MM.1S (cell line): ENCODE measurements around the gene C5AR2.

ENCODE experiments used
- DNase-seq: peaks from one replicate; pipeline ENCODE4 v3.0.0-alpha.2; 2015
- H2AFZ ChIP-seq: fragments of 300-600 bp; sonication (generic); 2 replicates; pipeline ENCODE4 v1.6.0; 2016; ENCODE audit warnings: antibody characterized with exemption, low read length
- H3F3A ChIP-seq: fragments of 300-600 bp; sonication (generic); 2 replicates; pipeline ENCODE4 v1.6.1; 2016; ENCODE audit warnings: mild to moderate bottlenecking, antibody characterized with exemption, low read length, moderate library complexity, mixed read lengths; ENCODE audit not compliant: insufficient read depth
- H3K27ac ChIP-seq: fragments of 300-600 bp; sonication (generic); 2 replicates; pipeline ENCODE4 v1.5.1; 2016; ENCODE audit warnings: mild to moderate bottlenecking, low read length
- H3K27me3 ChIP-seq: fragments of 300-600 bp; sonication (generic); replicated peaks from 2 replicates; pipeline ENCODE4 v1.6.0; 2016; ENCODE audit warnings: low read length; ENCODE audit not compliant: insufficient read depth
- H3K36me3 ChIP-seq: fragments of 300-600 bp; sonication (generic); replicated peaks from 2 replicates; pipeline ENCODE4 v1.6.1; 2016; ENCODE audit warnings: mild to moderate bottlenecking, low read length, mixed read lengths; ENCODE audit not compliant: insufficient read depth
- H3K4me1 ChIP-seq: fragments of 300-600 bp; sonication (generic); 2 replicates; pipeline ENCODE4 v1.6.1; 2016; ENCODE audit warnings: low read length, mixed read lengths
- H3K4me2 ChIP-seq: fragments of 300-600 bp; sonication (generic); 2 replicates; pipeline ENCODE4 v1.6.0; 2016; ENCODE audit warnings: low read depth, low read length
- H3K4me3 ChIP-seq: fragments of 300-600 bp; sonication (generic); 2 replicates; pipeline ENCODE4 v1.5.1; 2016; ENCODE audit warnings: low read length, mixed read lengths
- H3K79me2 ChIP-seq: fragments of 300-600 bp; sonication (generic); 2 replicates; pipeline ENCODE4 v1.6.1; 2016; ENCODE audit warnings: mixed run types, low read length, mixed read lengths
- H3K9ac ChIP-seq: fragments of 300-600 bp; sonication (generic); 2 replicates; pipeline ENCODE4 v1.6.1; 2016; ENCODE audit warnings: low read length, mixed read lengths
- H3K9me2 ChIP-seq: fragments of 300-600 bp; sonication (generic); replicated peaks from 2 replicates; pipeline ENCODE4 v1.6.1; 2016; ENCODE audit warnings: mild to moderate bottlenecking, low read length, mixed read lengths; ENCODE audit not compliant: insufficient read depth
- H3K9me3 ChIP-seq: fragments of 300-600 bp; sonication (generic); replicated peaks from 2 replicates; pipeline ENCODE4 v1.6.1; 2016; ENCODE audit warnings: mild to moderate bottlenecking, low read length, mixed read lengths; ENCODE audit not compliant: insufficient read depth
- H4K20me1 ChIP-seq: fragments of 300-600 bp; sonication (generic); 2 replicates; pipeline ENCODE4 v1.6.1; 2016; ENCODE audit warnings: mild to moderate bottlenecking, low read length, moderate library complexity, mixed read lengths; ENCODE audit not compliant: insufficient read depth
- CTCF ChIP-seq: fragments of 300-600 bp; sonication (generic); IDR thresholded peaks from 2 replicates; pipeline ENCODE4 v1.5.1; 2016; ENCODE audit warnings: antibody characterized with exemption, low read length, mixed read lengths
- EZH2 ChIP-seq: fragments of 300-600 bp; sonication (generic); optimal IDR thresholded peaks from 2 replicates; pipeline ENCODE3; 2017; ENCODE audit warnings: low read depth, mild to moderate bottlenecking, antibody characterized with exemption, low read length, mixed read lengths
- EZH2phosphoT487 ChIP-seq: fragments of 300-600 bp; sonication (generic); IDR thresholded peaks from 2 replicates; pipeline ENCODE4 v1.6.1; 2018; ENCODE audit warnings: antibody characterized with exemption, low read length

C5AR2 gene

GRCh38 chr19:47356900-47357299, 24.9 kb downstream of the C5AR2 start:
- Histone ChIP-seq H3K4me3 (no peak overlapping the region), H3K9ac (no peak overlapping the region), H3F3A (no peaks in the 10 kb centered on the region), H3K4me1 (no peaks in the 10 kb centered on the region), H3K9me2 (no peaks in the 10 kb centered on the region), H3K27ac (no peak overlapping the region), H4K20me1 (no peaks in the 10 kb centered on the region), H3K9me3 (no peaks in the 10 kb centered on the region), H3K36me3 (0 out of 2 replicates have a peak, but pooled peaks cover 5% of the 10 kb centered on the region), H3K4me2 (no peak overlapping the region), H2AFZ (no peak overlapping the region), H3K27me3 (no peaks in the 10 kb centered on the region), H3K79me2 (peaks cover 10% of the 10 kb centered on the region)
- no peak for DNase-seq
- TF ChIP-seq CTCF (no peak), EZH2 (no peak), EZH2phosphoT487 (no peak)

GRCh38 chr19:47357788-47358680, 26.1 kb downstream of the C5AR2 start:
- no peaks in the 10 kb centered on the region for H4K20me1 ChIP-seq
- no peaks in the 10 kb centered on the region for H3F3A ChIP-seq
- no peak overlapping the region for H3K4me2 ChIP-seq
- H3K79me2 ChIP-seq: peaks cover 4% of the 10 kb centered on the region; the same call in 1 of the 2 replicates
- H3K9ac ChIP-seq: no peak overlapping the region
- no peak overlapping the region for H3K27ac ChIP-seq
- H3K4me3 ChIP-seq: no peak overlapping the region
- H3K27me3 ChIP-seq: no peaks in the 10 kb centered on the region
- no peaks in the 10 kb centered on the region for H3K4me1 ChIP-seq
- no peaks in the 10 kb centered on the region for H3K9me3 ChIP-seq
- no peaks in the 10 kb centered on the region for H3K9me2 ChIP-seq
- DNase-seq: no peak
- no peak overlapping the region for H2AFZ ChIP-seq
- TF ChIP-seq CTCF: peak; percentile 26
- TF ChIP-seq EZH2: no peak
- no peak for TF ChIP-seq EZH2phosphoT487
- 0 out of 2 replicates have a peak, but pooled peaks cover 5% of the 10 kb centered on the region for H3K36me3 ChIP-seq

GRCh38 chr19:47358936-47359335, 27.0 kb downstream of the C5AR2 start:
- H2AFZ ChIP-seq: no peak overlapping the region
- no peaks in the 10 kb centered on the region for H3K9me2 ChIP-seq
- no peak overlapping the region for H3K9ac ChIP-seq
- no peak overlapping the region for H3K4me2 ChIP-seq
- H3K9me3 ChIP-seq: no peaks in the 10 kb centered on the region
- no peaks in the 10 kb centered on the region for H3K4me1 ChIP-seq
- H4K20me1 ChIP-seq: no peaks in the 10 kb centered on the region
- H3F3A ChIP-seq: no peaks in the 10 kb centered on the region
- H3K27me3 ChIP-seq: no peaks in the 10 kb centered on the region
- no peak overlapping the region for H3K4me3 ChIP-seq
- H3K27ac ChIP-seq: no peak overlapping the region
- TF ChIP-seq EZH2phosphoT487: no peak
- TF ChIP-seq CTCF: no peak
- no peak for TF ChIP-seq EZH2
- H3K36me3 ChIP-seq: 0 out of 2 replicates have a peak, but pooled peaks cover 5% of the 10 kb centered on the region
- no peaks in the 10 kb centered on the region for H3K79me2 ChIP-seq
- no peak for DNase-seq
